OCI-LY7 (cell line): ENCODE measurements around the gene DCUN1D5.

Experiments
- EZH2phosphoT487 ChIP-seq: fragments of 200-600 bp; sonication (generic); IDR thresholded peaks from 2 replicates; pipeline ENCODE4 v1.6.1; 2018; ENCODE audit warnings: low read depth, borderline replicate concordance, mild to moderate bottlenecking, mixed run types, antibody characterized with exemption, low read length, moderate library complexity, mixed read lengths
- TF ChIP-seq, protein P1 (sequence below): fragments of 200-600 bp; sonication (generic); conservative IDR thresholded peaks from 2 replicates; pipeline ENCODE4 v1.5.1; 2014; ENCODE audit warnings: mild to moderate bottlenecking, antibody characterized with exemption, low read length, moderate library complexity, mixed read lengths

DNA sequence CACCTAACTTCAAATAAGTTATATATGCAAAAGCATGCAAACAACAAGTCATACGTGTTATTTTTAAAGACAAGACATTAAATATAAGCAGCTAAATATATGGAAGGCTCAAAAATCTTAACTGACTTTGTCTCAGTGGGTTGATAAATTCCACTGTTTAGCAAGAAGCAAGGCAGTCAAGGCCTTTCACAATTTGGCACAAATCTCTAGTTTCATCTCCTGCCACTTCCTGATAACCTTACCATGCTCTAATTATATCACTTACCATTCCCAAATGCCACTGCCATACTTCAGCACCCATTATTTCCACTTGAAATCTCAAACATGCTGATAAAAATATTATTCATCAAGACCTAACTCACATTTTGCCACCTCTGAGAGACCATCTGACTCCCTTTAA lies 24.8 kb downstream of the DCUN1D5 start:
- TF ChIP-seq, protein P1, sequence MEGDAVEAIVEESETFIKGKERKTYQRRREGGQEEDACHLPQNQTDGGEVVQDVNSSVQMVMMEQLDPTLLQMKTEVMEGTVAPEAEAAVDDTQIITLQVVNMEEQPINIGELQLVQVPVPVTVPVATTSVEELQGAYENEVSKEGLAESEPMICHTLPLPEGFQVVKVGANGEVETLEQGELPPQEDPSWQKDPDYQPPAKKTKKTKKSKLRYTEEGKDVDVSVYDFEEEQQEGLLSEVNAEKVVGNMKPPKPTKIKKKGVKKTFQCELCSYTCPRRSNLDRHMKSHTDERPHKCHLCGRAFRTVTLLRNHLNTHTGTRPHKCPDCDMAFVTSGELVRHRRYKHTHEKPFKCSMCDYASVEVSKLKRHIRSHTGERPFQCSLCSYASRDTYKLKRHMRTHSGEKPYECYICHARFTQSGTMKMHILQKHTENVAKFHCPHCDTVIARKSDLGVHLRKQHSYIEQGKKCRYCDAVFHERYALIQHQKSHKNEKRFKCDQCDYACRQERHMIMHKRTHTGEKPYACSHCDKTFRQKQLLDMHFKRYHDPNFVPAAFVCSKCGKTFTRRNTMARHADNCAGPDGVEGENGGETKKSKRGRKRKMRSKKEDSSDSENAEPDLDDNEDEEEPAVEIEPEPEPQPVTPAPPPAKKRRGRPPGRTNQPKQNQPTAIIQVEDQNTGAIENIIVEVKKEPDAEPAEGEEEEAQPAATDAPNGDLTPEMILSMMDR: no peak
- no peak for TF ChIP-seq EZH2phosphoT487
